Measurements from ENCODE around the gene RABEP1. TPM values are rescaled to one million over a fixed set of nuclear protein-coding genes. Genes with fewer than 3 reads are reported as not detected.

The RABEP1 gene
- total and polyA plus RNA-seq, 2 donors from 2014 or later: 21.1 to 47.6 TPM

DNA sequence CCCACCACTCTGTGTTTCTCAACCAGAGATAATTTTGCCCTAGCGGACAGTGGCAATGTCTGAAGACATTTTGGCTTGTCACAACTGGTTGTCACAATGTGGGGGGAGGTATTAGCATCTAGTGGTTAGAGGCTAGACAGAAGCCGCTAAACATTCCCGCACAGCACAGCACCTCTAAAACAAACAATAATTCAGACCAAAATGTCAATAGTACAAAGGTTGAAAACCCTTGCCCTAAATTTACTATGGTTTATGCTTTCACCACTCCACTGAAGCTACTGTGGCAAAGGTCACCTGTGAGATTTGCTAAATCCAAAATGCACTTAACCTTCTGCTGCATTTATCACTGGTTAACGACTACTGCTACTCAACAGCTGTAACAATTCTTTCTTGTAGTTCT is 123.3 kb downstream of the RABEP1 start:
- H3K27me3 ChIP-seq (ENCODE audit: control insufficient read depth, insufficient read depth, low read length): no peaks in the 10 kb centered on the region
- no peak overlapping the region for H3K4me3 ChIP-seq (ENCODE audit: low read length in 3 of 3)
- no peak overlapping the region for H3K27ac ChIP-seq (ENCODE audit: low read depth in 2 of 2, low read length in 2 of 2)
- peaks cover 20 to 57% (median 55%) of the 10 kb centered on the region in 3 donors for H3K36me3 ChIP-seq (ENCODE audit: control insufficient read depth in 2 of 3, insufficient read depth in 3 of 3, low read length in 3 of 3)
- H3K4me1 ChIP-seq (ENCODE audit: control insufficient read depth in 2 of 3, insufficient read depth in 2 of 3, low read depth in 1 of 3, low read length in 3 of 3): no peaks in the 10 kb centered on the region
- intact Hi-C loops (cut with DNase I): no loop called here
- TF ChIP-seq, protein P1, sequence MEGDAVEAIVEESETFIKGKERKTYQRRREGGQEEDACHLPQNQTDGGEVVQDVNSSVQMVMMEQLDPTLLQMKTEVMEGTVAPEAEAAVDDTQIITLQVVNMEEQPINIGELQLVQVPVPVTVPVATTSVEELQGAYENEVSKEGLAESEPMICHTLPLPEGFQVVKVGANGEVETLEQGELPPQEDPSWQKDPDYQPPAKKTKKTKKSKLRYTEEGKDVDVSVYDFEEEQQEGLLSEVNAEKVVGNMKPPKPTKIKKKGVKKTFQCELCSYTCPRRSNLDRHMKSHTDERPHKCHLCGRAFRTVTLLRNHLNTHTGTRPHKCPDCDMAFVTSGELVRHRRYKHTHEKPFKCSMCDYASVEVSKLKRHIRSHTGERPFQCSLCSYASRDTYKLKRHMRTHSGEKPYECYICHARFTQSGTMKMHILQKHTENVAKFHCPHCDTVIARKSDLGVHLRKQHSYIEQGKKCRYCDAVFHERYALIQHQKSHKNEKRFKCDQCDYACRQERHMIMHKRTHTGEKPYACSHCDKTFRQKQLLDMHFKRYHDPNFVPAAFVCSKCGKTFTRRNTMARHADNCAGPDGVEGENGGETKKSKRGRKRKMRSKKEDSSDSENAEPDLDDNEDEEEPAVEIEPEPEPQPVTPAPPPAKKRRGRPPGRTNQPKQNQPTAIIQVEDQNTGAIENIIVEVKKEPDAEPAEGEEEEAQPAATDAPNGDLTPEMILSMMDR (IDR thresholded peaks at IDR 0.05; ENCODE audit: borderline replicate concordance, extremely low read depth, insufficient read depth): no peak
- DNase-seq (no peak), FAIRE-seq (no peak)
- H3K9ac ChIP-seq (ENCODE audit: low read length in 3 of 3): no peak overlapping the region
- H3K9me3 ChIP-seq (ENCODE audit: control insufficient read depth in 2 of 3, insufficient read depth in 1 of 3, low read length in 3 of 3): no peaks in the 10 kb centered on the region

DNA sequence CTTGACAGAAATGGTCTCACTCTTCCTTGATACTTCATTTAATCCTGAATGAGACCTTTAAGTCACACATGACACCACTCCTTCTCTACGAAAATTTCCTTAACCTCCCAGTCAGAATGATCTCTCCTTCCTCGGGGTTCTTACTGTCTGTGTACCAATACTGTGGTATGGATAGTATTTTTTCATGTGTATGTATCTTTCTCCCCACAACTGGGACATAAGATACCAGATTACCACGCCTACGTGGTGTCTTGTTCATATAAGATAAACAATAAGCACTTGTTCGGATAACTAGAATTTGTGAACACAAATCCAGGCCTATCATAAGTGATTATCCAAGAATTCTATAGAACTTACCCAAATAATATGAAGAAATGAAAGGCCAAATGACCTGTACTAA is 126.1 kb downstream of the RABEP1 start:
- TF ChIP-seq, protein P1 (IDR thresholded peaks at IDR 0.05; ENCODE audit: borderline replicate concordance, extremely low read depth, insufficient read depth): no peak
- Histone ChIP-seq H3K4me1 (ENCODE audit: control insufficient read depth in 2 of 3, insufficient read depth in 2 of 3, low read depth in 1 of 3, low read length in 3 of 3) (no peaks in the 10 kb centered on the region), H3K27ac (ENCODE audit: low read depth in 2 of 2, low read length in 2 of 2) (no peak overlapping the region), H3K4me3 (ENCODE audit: low read length in 3 of 3) (no peak overlapping the region), H3K9me3 (ENCODE audit: control insufficient read depth in 2 of 3, insufficient read depth in 1 of 3, low read length in 3 of 3) (no peaks in the 10 kb centered on the region), H3K9ac (ENCODE audit: low read length in 3 of 3) (no peak overlapping the region), H3K36me3 (ENCODE audit: control insufficient read depth in 2 of 3, insufficient read depth in 3 of 3, low read length in 3 of 3) (peaks cover 20 to 60% (median 58%) of the 10 kb centered on the region in 3 donors), H3K27me3 (ENCODE audit: control insufficient read depth, insufficient read depth, low read length) (no peaks in the 10 kb centered on the region)
- DNase-seq: no peak
- intact Hi-C loops (cut with DNase I): no loop called here
- no peak for FAIRE-seq

DNA sequence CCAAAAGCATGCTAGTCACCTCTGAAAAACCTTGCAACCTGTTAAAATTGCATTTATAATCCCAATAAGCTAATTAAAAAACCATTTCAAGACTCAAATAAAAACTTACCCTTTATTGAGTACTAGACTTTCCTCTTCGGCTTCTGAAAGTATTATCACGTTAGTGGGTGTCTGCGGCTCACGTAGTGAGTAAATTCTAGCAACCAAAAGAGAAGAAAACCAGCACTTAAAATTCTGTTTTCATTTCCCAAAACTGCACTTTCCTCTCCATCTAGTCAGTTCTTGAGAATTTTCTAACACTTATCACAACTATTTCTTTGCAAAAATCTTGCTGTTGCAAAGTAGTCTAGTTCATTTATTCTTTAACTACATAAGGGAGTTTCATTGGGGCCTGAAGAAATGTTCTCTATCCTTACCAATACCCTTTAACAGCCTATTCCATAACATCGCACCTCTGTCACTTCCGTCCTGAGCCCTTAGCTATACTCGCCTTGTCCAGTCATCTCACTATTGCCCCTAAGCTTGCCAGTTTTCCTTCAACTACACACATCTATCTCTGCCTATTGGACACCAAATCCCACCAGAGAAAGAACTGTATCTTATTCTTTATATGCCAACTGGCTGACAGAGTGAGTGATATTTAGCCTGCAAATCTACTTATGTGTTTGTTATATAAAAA is 128.6 kb downstream of the RABEP1 start:
- no peak for FAIRE-seq
- H3K9ac ChIP-seq (ENCODE audit: low read length in 3 of 3): no peak overlapping the region
- no peaks in the 10 kb centered on the region for H3K9me3 ChIP-seq (ENCODE audit: control insufficient read depth in 2 of 3, insufficient read depth in 1 of 3, low read length in 3 of 3)
- TF ChIP-seq, protein P1 (IDR thresholded peaks at IDR 0.05; ENCODE audit: borderline replicate concordance, extremely low read depth, insufficient read depth): no peak
- H3K36me3 ChIP-seq (ENCODE audit: control insufficient read depth in 2 of 3, insufficient read depth in 3 of 3, low read length in 3 of 3): peaks cover 19 to 54% (median 53%) of the 10 kb centered on the region in 3 donors
- DNase-seq: no peak
- intact Hi-C loops (cut with DNase I): no loop called here
- no peaks in the 10 kb centered on the region for H3K27me3 ChIP-seq (ENCODE audit: control insufficient read depth, insufficient read depth, low read length)
- H3K4me3 ChIP-seq (ENCODE audit: low read length in 3 of 3): no peak overlapping the region
- no peaks in the 10 kb centered on the region for H3K4me1 ChIP-seq (ENCODE audit: control insufficient read depth in 2 of 3, insufficient read depth in 2 of 3, low read depth in 1 of 3, low read length in 3 of 3)
- no peak overlapping the region for H3K27ac ChIP-seq (ENCODE audit: low read depth in 2 of 2, low read length in 2 of 2)
